ENCODE measurements around the gene AIF1L.

AIF1L gene

GRCh38 chr9:131104016-131104740 is 7.8 kb downstream of the AIF1L start:
- H3K9me3 ChIP-seq (replicated peaks; ENCODE audit: insufficient read depth, low read length) = no peaks in the 10 kb centered on the region
- H3K4me2 ChIP-seq (ENCODE audit: low read depth, low read length) = no peak overlapping the region
- no peak for DNase-seq
- TF ChIP-seq EZH2phosphoT487 (IDR thresholded peaks at IDR 0.05; ENCODE audit: low read length) = no peak
- TF ChIP-seq EZH2 (optimal IDR thresholded peaks at IDR 0.05; ENCODE audit: low read depth, low read length) = no peak
- TF ChIP-seq CTCF (IDR thresholded peaks at IDR 0.05; ENCODE audit: low read length) = no peak
- no peaks in the 10 kb centered on the region for H4K20me1 ChIP-seq (ENCODE audit: insufficient read depth, low read length)
- peaks cover 4% of the 10 kb centered on the region; the same call in 1 of the 2 replicates for H3K4me1 ChIP-seq (ENCODE audit: low read length)
- H3K9ac ChIP-seq (ENCODE audit: low read length) = no peak overlapping the region
- no peaks in the 10 kb centered on the region for H3F3A ChIP-seq (ENCODE audit: insufficient read depth, low read length)
- no peaks in the 10 kb centered on the region for H3K79me2 ChIP-seq (ENCODE audit: low read length)
- H3K36me3 ChIP-seq (replicated peaks; ENCODE audit: insufficient read depth, low read length) = no peaks in the 10 kb centered on the region
- peaks cover 51% of the 10 kb centered on the region for H3K27me3 ChIP-seq (replicated peaks; ENCODE audit: insufficient read depth, low read length)
- no peaks in the 10 kb centered on the region for H3K9me2 ChIP-seq (replicated peaks; ENCODE audit: insufficient read depth, low read length)
- no peak overlapping the region for H2AFZ ChIP-seq (ENCODE audit: low read length)
- no peak overlapping the region for H3K4me3 ChIP-seq (ENCODE audit: low read length)
- no peak overlapping the region for H3K27ac ChIP-seq (ENCODE audit: low read length)

GRCh38 chr9:131105952-131106351 is 9.6 kb downstream of the AIF1L start:
- no peak overlapping the region for H3K27ac ChIP-seq (ENCODE audit: low read length)
- peaks cover 65% of the 10 kb centered on the region for H3K27me3 ChIP-seq (replicated peaks; ENCODE audit: insufficient read depth, low read length)
- no peak overlapping the region for H3K9ac ChIP-seq (ENCODE audit: low read length)
- no peaks in the 10 kb centered on the region for H3F3A ChIP-seq (ENCODE audit: insufficient read depth, low read length)
- no peaks in the 10 kb centered on the region for H3K9me3 ChIP-seq (replicated peaks; ENCODE audit: insufficient read depth, low read length)
- no peaks in the 10 kb centered on the region for H3K36me3 ChIP-seq (replicated peaks; ENCODE audit: insufficient read depth, low read length)
- no peak for DNase-seq
- no peak overlapping the region for H3K4me3 ChIP-seq (ENCODE audit: low read length)
- no peak overlapping the region for H2AFZ ChIP-seq (ENCODE audit: low read length)
- H4K20me1 ChIP-seq (ENCODE audit: insufficient read depth, low read length) = no peaks in the 10 kb centered on the region
- H3K79me2 ChIP-seq (ENCODE audit: low read length) = no peaks in the 10 kb centered on the region
- no peaks in the 10 kb centered on the region for H3K9me2 ChIP-seq (replicated peaks; ENCODE audit: insufficient read depth, low read length)
- TF ChIP-seq EZH2phosphoT487 (IDR thresholded peaks at IDR 0.05; ENCODE audit: low read length) = no peak
- no peak for TF ChIP-seq CTCF (IDR thresholded peaks at IDR 0.05; ENCODE audit: low read length)
- no peak for TF ChIP-seq EZH2 (optimal IDR thresholded peaks at IDR 0.05; ENCODE audit: low read depth, low read length)
- no peak overlapping the region for H3K4me2 ChIP-seq (ENCODE audit: low read depth, low read length)
- H3K4me1 ChIP-seq (ENCODE audit: low read length) = no peaks in the 10 kb centered on the region

GRCh38 chr9:131107760-131108159 is 11.4 kb downstream of the AIF1L start:
- H3K4me3 ChIP-seq (ENCODE audit: low read length) = no peak overlapping the region
- no peak for DNase-seq
- H3K27me3 ChIP-seq (replicated peaks; ENCODE audit: insufficient read depth, low read length) = peaks cover 83% of the 10 kb centered on the region
- no peaks in the 10 kb centered on the region for H3K79me2 ChIP-seq (ENCODE audit: low read length)
- H3K4me1 ChIP-seq (ENCODE audit: low read length) = no peaks in the 10 kb centered on the region
- no peak overlapping the region for H3K9ac ChIP-seq (ENCODE audit: low read length)
- H3F3A ChIP-seq (ENCODE audit: insufficient read depth, low read length) = no peaks in the 10 kb centered on the region
- no peaks in the 10 kb centered on the region for H3K36me3 ChIP-seq (replicated peaks; ENCODE audit: insufficient read depth, low read length)
- H3K4me2 ChIP-seq (ENCODE audit: low read depth, low read length) = no peak overlapping the region
- H3K27ac ChIP-seq (ENCODE audit: low read length) = no peak overlapping the region
- no peaks in the 10 kb centered on the region for H4K20me1 ChIP-seq (ENCODE audit: insufficient read depth, low read length)
- H3K9me2 ChIP-seq (replicated peaks; ENCODE audit: insufficient read depth, low read length) = no peaks in the 10 kb centered on the region
- TF ChIP-seq CTCF (IDR thresholded peaks at IDR 0.05; ENCODE audit: low read length) (no peak), EZH2 (optimal IDR thresholded peaks at IDR 0.05; ENCODE audit: low read depth, low read length) (no peak), EZH2phosphoT487 (IDR thresholded peaks at IDR 0.05; ENCODE audit: low read length) (no peak)
- no peak overlapping the region for H2AFZ ChIP-seq (ENCODE audit: low read length)
- no peaks in the 10 kb centered on the region for H3K9me3 ChIP-seq (replicated peaks; ENCODE audit: insufficient read depth, low read length)

All from MM.1S (cell line).